ENCODE results near the gene LYZL4. TPM values are rescaled to one million over a fixed set of nuclear protein-coding genes. Genes with fewer than 3 reads are reported as not detected.

Gene LYZL4
- total RNA-seq, 1 experiment from 2014 or later = not detected

DNA sequence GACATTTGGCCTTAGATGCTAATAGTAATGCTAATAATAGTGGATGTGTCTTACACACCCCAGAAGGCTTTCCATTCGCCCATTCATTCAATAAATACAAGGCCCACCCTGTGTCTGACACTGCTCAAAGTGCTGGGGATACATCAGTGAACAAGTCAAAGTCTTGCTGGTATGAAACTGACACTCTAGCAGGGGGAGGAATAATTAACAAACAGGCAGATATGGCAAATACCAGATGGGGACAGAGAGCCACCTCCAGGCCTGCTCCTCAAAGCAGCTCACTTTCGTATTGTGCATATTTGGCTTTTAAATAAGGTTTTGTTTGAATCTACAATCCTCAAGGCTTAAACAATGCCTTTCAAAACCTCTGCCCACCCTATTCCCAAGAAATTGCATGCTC is 28.3 kb upstream of the LYZL4 start:
- no TSS peak for BruUV-seq (replicated peaks)
- Histone ChIP-seq H3K9me3 (ENCODE audit: control insufficient read depth, insufficient read depth, low read depth, low read length) (no peaks in the 10 kb centered on the region), H3K27me3 (ENCODE audit: control insufficient read depth, insufficient read depth, low read length) (no peaks in the 10 kb centered on the region), H3K4me1 (ENCODE audit: control insufficient read depth, insufficient read depth, low read length) (no peaks in the 10 kb centered on the region), H3K27ac (ENCODE audit: low read length) (no peak overlapping the region), H3K36me3 (ENCODE audit: control insufficient read depth, insufficient read depth, low read length) (no peaks in the 10 kb centered on the region), H3K4me3 (ENCODE audit: low read depth in 2 of 2, low read length in 2 of 2) (no peak overlapping the region)
- ChIA-PET POLR2A (no interaction called here), CTCF (no interaction called here)
- intact Hi-C loops (cut with micrococcal nuclease; ENCODE audit: unreplicated experiment) = no loop called here
- ATAC-seq = no peak
- in situ Hi-C loops (cut with HindIII; ENCODE audit: low pct_unique_long_range_greater_than_20kb, low sequenced_read_pairs) = no loop called here
- no peak for TF ChIP-seq TCF7L2 (IDR thresholded peaks at IDR 0.05; ENCODE audit: low read depth, low read length)
- TF ChIP-seq POLR2AphosphoS5 (IDR thresholded peaks at IDR 0.05; ENCODE audit: low read depth, low read length) = no peak
- TF ChIP-seq, protein P1, sequence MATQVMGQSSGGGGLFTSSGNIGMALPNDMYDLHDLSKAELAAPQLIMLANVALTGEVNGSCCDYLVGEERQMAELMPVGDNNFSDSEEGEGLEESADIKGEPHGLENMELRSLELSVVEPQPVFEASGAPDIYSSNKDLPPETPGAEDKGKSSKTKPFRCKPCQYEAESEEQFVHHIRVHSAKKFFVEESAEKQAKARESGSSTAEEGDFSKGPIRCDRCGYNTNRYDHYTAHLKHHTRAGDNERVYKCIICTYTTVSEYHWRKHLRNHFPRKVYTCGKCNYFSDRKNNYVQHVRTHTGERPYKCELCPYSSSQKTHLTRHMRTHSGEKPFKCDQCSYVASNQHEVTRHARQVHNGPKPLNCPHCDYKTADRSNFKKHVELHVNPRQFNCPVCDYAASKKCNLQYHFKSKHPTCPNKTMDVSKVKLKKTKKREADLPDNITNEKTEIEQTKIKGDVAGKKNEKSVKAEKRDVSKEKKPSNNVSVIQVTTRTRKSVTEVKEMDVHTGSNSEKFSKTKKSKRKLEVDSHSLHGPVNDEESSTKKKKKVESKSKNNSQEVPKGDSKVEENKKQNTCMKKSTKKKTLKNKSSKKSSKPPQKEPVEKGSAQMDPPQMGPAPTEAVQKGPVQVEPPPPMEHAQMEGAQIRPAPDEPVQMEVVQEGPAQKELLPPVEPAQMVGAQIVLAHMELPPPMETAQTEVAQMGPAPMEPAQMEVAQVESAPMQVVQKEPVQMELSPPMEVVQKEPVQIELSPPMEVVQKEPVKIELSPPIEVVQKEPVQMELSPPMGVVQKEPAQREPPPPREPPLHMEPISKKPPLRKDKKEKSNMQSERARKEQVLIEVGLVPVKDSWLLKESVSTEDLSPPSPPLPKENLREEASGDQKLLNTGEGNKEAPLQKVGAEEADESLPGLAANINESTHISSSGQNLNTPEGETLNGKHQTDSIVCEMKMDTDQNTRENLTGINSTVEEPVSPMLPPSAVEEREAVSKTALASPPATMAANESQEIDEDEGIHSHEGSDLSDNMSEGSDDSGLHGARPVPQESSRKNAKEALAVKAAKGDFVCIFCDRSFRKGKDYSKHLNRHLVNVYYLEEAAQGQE (IDR thresholded peaks at IDR 0.05; ENCODE audit: insufficient read depth in 1 of 2, low read depth in 2 of 2, low read length in 1 of 2) = no peak
- TF ChIP-seq, protein P2, sequence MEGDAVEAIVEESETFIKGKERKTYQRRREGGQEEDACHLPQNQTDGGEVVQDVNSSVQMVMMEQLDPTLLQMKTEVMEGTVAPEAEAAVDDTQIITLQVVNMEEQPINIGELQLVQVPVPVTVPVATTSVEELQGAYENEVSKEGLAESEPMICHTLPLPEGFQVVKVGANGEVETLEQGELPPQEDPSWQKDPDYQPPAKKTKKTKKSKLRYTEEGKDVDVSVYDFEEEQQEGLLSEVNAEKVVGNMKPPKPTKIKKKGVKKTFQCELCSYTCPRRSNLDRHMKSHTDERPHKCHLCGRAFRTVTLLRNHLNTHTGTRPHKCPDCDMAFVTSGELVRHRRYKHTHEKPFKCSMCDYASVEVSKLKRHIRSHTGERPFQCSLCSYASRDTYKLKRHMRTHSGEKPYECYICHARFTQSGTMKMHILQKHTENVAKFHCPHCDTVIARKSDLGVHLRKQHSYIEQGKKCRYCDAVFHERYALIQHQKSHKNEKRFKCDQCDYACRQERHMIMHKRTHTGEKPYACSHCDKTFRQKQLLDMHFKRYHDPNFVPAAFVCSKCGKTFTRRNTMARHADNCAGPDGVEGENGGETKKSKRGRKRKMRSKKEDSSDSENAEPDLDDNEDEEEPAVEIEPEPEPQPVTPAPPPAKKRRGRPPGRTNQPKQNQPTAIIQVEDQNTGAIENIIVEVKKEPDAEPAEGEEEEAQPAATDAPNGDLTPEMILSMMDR (IDR thresholded peaks at IDR 0.05) = no peak
- TF ChIP-seq SIN3A (IDR thresholded peaks at IDR 0.05; ENCODE audit: borderline replicate concordance, insufficient read depth, low read depth, low read length) = no peak
- no peak for DNase-seq (ENCODE audit: low read depth, low spot score)

DNA sequence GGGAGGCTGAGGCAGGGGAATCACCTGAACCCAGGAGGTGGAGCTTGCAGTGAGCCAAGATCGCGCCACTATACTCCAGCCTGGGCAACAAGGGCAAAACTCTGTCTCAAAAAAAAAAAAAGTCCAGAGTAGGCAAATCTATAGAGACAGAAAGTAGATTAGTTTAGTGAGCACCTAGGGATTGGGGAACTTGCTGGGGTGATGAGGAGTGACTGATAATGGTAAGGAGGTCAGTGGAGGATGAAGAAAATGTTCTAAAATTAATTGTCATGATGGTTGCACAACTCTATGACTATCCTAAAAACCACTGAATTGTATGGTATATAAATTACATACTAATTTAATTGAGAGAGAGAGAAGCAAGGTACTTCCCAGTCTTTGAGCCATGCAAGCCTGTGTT is 27.8 kb upstream of the LYZL4 start:
- H3K4me1 ChIP-seq (ENCODE audit: control insufficient read depth, insufficient read depth, low read length) = no peaks in the 10 kb centered on the region
- intact Hi-C loops (cut with micrococcal nuclease; ENCODE audit: unreplicated experiment) (no loop called here), in situ Hi-C loops (cut with HindIII; ENCODE audit: low pct_unique_long_range_greater_than_20kb, low sequenced_read_pairs) (no loop called here)
- no peak overlapping the region for H3K27ac ChIP-seq (ENCODE audit: low read length)
- no peaks in the 10 kb centered on the region for H3K9me3 ChIP-seq (ENCODE audit: control insufficient read depth, insufficient read depth, low read depth, low read length)
- TF ChIP-seq, protein P1 (IDR thresholded peaks at IDR 0.05; ENCODE audit: insufficient read depth in 1 of 2, low read depth in 2 of 2, low read length in 1 of 2) = no peak
- no peak for TF ChIP-seq TCF7L2 (IDR thresholded peaks at IDR 0.05; ENCODE audit: low read depth, low read length)
- TF ChIP-seq POLR2AphosphoS5 (IDR thresholded peaks at IDR 0.05; ENCODE audit: low read depth, low read length) = no peak
- TF ChIP-seq, protein P2 (IDR thresholded peaks at IDR 0.05) = no peak
- TF ChIP-seq SIN3A (IDR thresholded peaks at IDR 0.05; ENCODE audit: borderline replicate concordance, insufficient read depth, low read depth, low read length) = no peak
- DNase-seq (ENCODE audit: low read depth, low spot score) (no peak), ATAC-seq (no peak)
- no peak overlapping the region for H3K4me3 ChIP-seq (ENCODE audit: low read depth in 2 of 2, low read length in 2 of 2)
- ChIA-PET CTCF (no interaction called here), POLR2A (no interaction called here)
- BruUV-seq (replicated peaks) = no TSS peak
- no peaks in the 10 kb centered on the region for H3K27me3 ChIP-seq (ENCODE audit: control insufficient read depth, insufficient read depth, low read length)
- no peaks in the 10 kb centered on the region for H3K36me3 ChIP-seq (ENCODE audit: control insufficient read depth, insufficient read depth, low read length)
